Suprapubic skin (tissue), 4 donors: ENCODE results near the gene SHMT2.

Source experiments
- CTCF ChIP-seq, 2 donors: fragments of 200-600 bp in 1 of 2; fragments of 450-650 bp in 1 of 2; sonication (generic) in 1 of 2; IDR thresholded peaks; one replicate each; pipeline ENCODE4 v1.5.1; 2016 to 2019; ENCODE audit warnings: antibody characterized with exemption in 2 of 2, mild to moderate bottlenecking in 1 of 2, moderate library complexity in 1 of 2
- POLR2A ChIP-seq, 2 donors: fragments of 450-650 bp; IDR thresholded peaks; one replicate each; pipeline ENCODE4 v1.6.1; 2017; ENCODE audit warnings: antibody characterized with exemption in 2 of 2, mild to moderate bottlenecking in 2 of 2, moderate library complexity in 2 of 2
- POLR2AphosphoS5 ChIP-seq, 3 donors: sonication (generic); formaldehyde crosslinking; IDR thresholded peaks; one replicate each; pipeline ENCODE4 v1.6.1; 2017; ENCODE audit warnings: antibody characterized with exemption in 3 of 3

- TF ChIP-seq CTCF (IDR thresholded peaks at IDR 0.05) (no peak), POLR2AphosphoS5 (IDR thresholded peaks at IDR 0.05) (no peak), POLR2A (IDR thresholded peaks at IDR 0.05) (no peak)
Measured at GRCh38 chr12:57237932-57238853, 8.7 kb downstream of the SHMT2 start.
